Common myeloid progenitor, CD34-positive (primary cell): ENCODE measurements around the gene WDR73.

Experiments used
- CTCF ChIA-PET: fragments of 350-600 bp; sonication (Branson Sonifier 250); formaldehyde crosslinking; loops from one replicate; lab custom pipeline; 2021; ENCODE audit warnings: antibody characterized with exemption; lab: Charles Lee
- POLR2A ChIA-PET: fragments of 350-600 bp; sonication (Branson Sonifier 250); formaldehyde crosslinking; loops from one replicate; lab custom pipeline; 2021; ENCODE audit warnings: antibody characterized with exemption; lab: Charles Lee
- DNase-seq, 3 donors: peaks; one replicate each; pipeline versions ENCODE4 v3.0.0 to v3.0.0-alpha.2; 2013
- H3K27ac ChIP-seq, 2 experiments: 1 replicate in 1 of 2; 2 replicates in 1 of 2; pipeline ENCODE4 v1.7.0; 2013; ENCODE audit warnings: inconsistent platforms in 2 of 2, low read length in 2 of 2, mild to moderate bottlenecking in 2 of 2, low read depth in 1 of 2, moderate library complexity in 1 of 2; ENCODE audit not compliant: severe bottlenecking in 2 of 2, insufficient read depth in 1 of 2, poor library complexity in 1 of 2
- H3K27me3 ChIP-seq, 5 experiments: replicated peaks in 2 of 5; 1 replicate in 3 of 5; 2 replicates in 2 of 5; pipeline versions ENCODE4 v1.6.1 to v1.7.0; 2013; ENCODE audit warnings: low read length in 4 of 5, mild to moderate bottlenecking in 2 of 5, moderate library complexity in 2 of 5, inconsistent platforms in 1 of 5; ENCODE audit not compliant: insufficient read depth in 5 of 5, control insufficient read depth in 4 of 5
- H3K36me3 ChIP-seq, 4 experiments: 1 replicate in 2 of 4; 2 replicates in 2 of 4; pipeline versions ENCODE4 v1.6.1 to v1.7.0; 2013; ENCODE audit warnings: low read length in 3 of 4, control low read depth in 1 of 4, mild to moderate bottlenecking in 1 of 4; ENCODE audit not compliant: control insufficient read depth in 4 of 4, insufficient read depth in 4 of 4
- H3K4me1 ChIP-seq, 4 experiments: 1 replicate in 3 of 4; 2 replicates in 1 of 4; pipeline versions ENCODE4 v1.6.1 to v1.7.1; 2013; ENCODE audit warnings: low read length in 3 of 4, mild to moderate bottlenecking in 3 of 4, control low read depth in 1 of 4, inconsistent platforms in 1 of 4, moderate library complexity in 1 of 4; ENCODE audit not compliant: control insufficient read depth in 4 of 4, insufficient read depth in 4 of 4; ENCODE audit errors: control extremely low read depth in 1 of 4
- H3K4me3 ChIP-seq, 7 experiments: 1 replicate in 4 of 7; 2 replicates in 3 of 7; pipeline versions ENCODE4 v1.5.1 to v1.7.0; 2013; ENCODE audit warnings: mild to moderate bottlenecking in 7 of 7, low read length in 6 of 7, moderate library complexity in 6 of 7, inconsistent platforms in 2 of 7, low read depth in 2 of 7, control low read depth in 1 of 7; ENCODE audit not compliant: insufficient read depth in 4 of 7, control insufficient read depth in 1 of 7; ENCODE audit errors: extremely low read depth in 1 of 7
- H3K9me3 ChIP-seq, 5 experiments: 1 replicate in 4 of 5; 2 replicates in 1 of 5; pipeline versions ENCODE4 v1.6.1 to v1.7.1; 2013; ENCODE audit warnings: low read length in 4 of 5, mild to moderate bottlenecking in 2 of 5, inconsistent platforms in 1 of 5, low read depth in 1 of 5, moderate library complexity in 1 of 5; ENCODE audit not compliant: control insufficient read depth in 4 of 5, insufficient read depth in 2 of 5; ENCODE audit errors: control extremely low read depth in 1 of 5
- WGBS: methylation state at CpG from one replicate; pipeline ENCODE4 v1.1.5; 2013; ENCODE audit not compliant: insufficient coverage; 5-methylcytosine and 5-hydroxymethylcytosine counted together

WDR73 gene

GRCh38 chr15:84600687-84601554, 53.2 kb downstream of the WDR73 start, which contains the start of gene ZSCAN2:
Gene ZSCAN2 (plus strand): TSS chr15:84601009. CDS start chr15:84603928, 2,919 bp downstream.
- peak; percentile 92 to 97 (median 95) for DNase-seq
- ChIA-PET POLR2A (interaction anchor here (0.7 kb wide), 1 partner anchor 35 kb away, joined by 3 read pairs; no protein-coding TSS in a partner anchor), CTCF (interaction anchor here (1.7 to 4.0 kb wide), 5 partner anchors 11 to 58 kb away, joined by 5 to 28 read pairs (median 6); partner anchors contain the start of genes NMB and WDR73)
- under 1% methylated on average over 65 of the region's 68 CpGs for WGBS
- H3K36me3 ChIP-seq: peaks cover 0 to 19% (median 13%) of the 10 kb centered on the region in 4 experiments
- peak within 1 kb of the TSS; percentile 86 to 94 for H3K27ac ChIP-seq
- peak within 1 kb of the TSS; percentile 70 to 96 (median 80) for H3K4me3 ChIP-seq
- H3K4me1 ChIP-seq: peaks cover 17 to 77% (median 67%) of the 10 kb centered on the region in 4 experiments
- H3K27me3 ChIP-seq: no peaks in the 10 kb centered on the region
- no peaks in the 10 kb centered on the region for H3K9me3 ChIP-seq

GRCh38 chr15:84600331-84600686, 53.8 kb downstream of the WDR73 start:
- WGBS: under 1% methylated on average over 11 of the region's 20 CpGs
- H3K27ac ChIP-seq: peak overlapping the region; percentile 86 to 94
- CTCF ChIA-PET: interaction anchor here (1.7 to 4.0 kb wide), 5 partner anchors 10 to 58 kb away, joined by 5 to 28 read pairs (median 6); partner anchors contain the start of genes NMB and WDR73

GRCh38 chr15:84599906-84600305, 54.2 kb downstream of the WDR73 start:
- H3K27me3 ChIP-seq: no peaks in the 10 kb centered on the region
- H3K4me3 ChIP-seq: peak overlapping the region in 5 of 7 experiments; percentile 12 to 96 (median 70)
- ChIA-PET CTCF (interaction anchor here (1.3 to 4.0 kb wide), 9 partner anchors 10 to 328 kb away, joined by 3 to 28 read pairs (median 10); partner anchors contain the start of genes NMB and WDR73), POLR2A (interaction anchor here (0.7 kb wide), 1 partner anchor 36 kb away, joined by 3 read pairs; no protein-coding TSS in a partner anchor)
- H3K4me1 ChIP-seq: peaks cover 17 to 78% (median 67%) of the 10 kb centered on the region in 4 experiments
- H3K27ac ChIP-seq: no peak overlapping the region
- DNase-seq: no peak
- H3K9me3 ChIP-seq: peaks cover 0 to 3% (median 0%) of the 10 kb centered on the region in 5 experiments
- WGBS: 92% methylated on average over 2 of the region's 10 CpGs
- peaks cover 0 to 9% (median 4%) of the 10 kb centered on the region in 4 experiments for H3K36me3 ChIP-seq

More at GRCh38 chr15:84600331-84600686, 53.8 kb downstream of the WDR73 start:
- Histone ChIP-seq H3K4me1 (peaks cover 17 to 78% (median 69%) of the 10 kb centered on the region in 4 experiments), H3K4me3 (peak overlapping the region; percentile 70 to 96 (median 80)), H3K36me3 (peaks cover 0 to 13% (median 8%) of the 10 kb centered on the region in 4 experiments), H3K9me3 (no peaks in the 10 kb centered on the region), H3K27me3 (no peaks in the 10 kb centered on the region)
- POLR2A ChIA-PET: interaction anchor here (0.7 kb wide), 1 partner anchor 36 kb away, joined by 3 read pairs; no protein-coding TSS in a partner anchor
- DNase-seq: peak; percentile 71 to 83 (median 81)

- Histone ChIP-seq H3K27ac (peak overlapping the region in 1 of 2 experiments; percentile 74), H3K9me3 (peaks cover 0 to 3% (median 0%) of the 10 kb centered on the region in 5 experiments), H3K36me3 (peaks cover 0 to 4% (median 2%) of the 10 kb centered on the region in 4 experiments), H3K4me1 (peaks cover 17 to 73% (median 63%) of the 10 kb centered on the region in 4 experiments), H3K4me3 (peak overlapping the region in 4 of 7 experiments; percentile 13 to 51 (median 44)), H3K27me3 (no peaks in the 10 kb centered on the region)
- ChIA-PET CTCF (interaction anchor here (0.6 to 4.0 kb wide), 20 partner anchors 9 to 1069 kb away, joined by 3 to 28 read pairs (median 5); partner anchors contain the start of genes NMB, SEC11A and WDR73), POLR2A (interaction anchor here (1.4 kb wide), 1 partner anchor 39 kb away, joined by 4 read pairs; no protein-coding TSS in a partner anchor)
- WGBS: no CpG with 5 or more reads among the region's 1 CpG
- peak; percentile 59 to 63 (median 63) for DNase-seq
Measured at GRCh38 chr15:84598993-84599392, 55.1 kb downstream of the WDR73 start.

GRCh38 chr15:84598250-84598649, 55.8 kb downstream of the WDR73 start:
- Histone ChIP-seq H3K4me3 (peak overlapping the region in 5 of 7 experiments; percentile 8 to 51 (median 37)), H3K27me3 (no peaks in the 10 kb centered on the region), H3K27ac (peak overlapping the region; percentile 7 to 74), H3K4me1 (peaks cover 17 to 67% (median 57%) of the 10 kb centered on the region in 4 experiments), H3K9me3 (peaks cover 0 to 5% (median 0%) of the 10 kb centered on the region in 5 experiments), H3K36me3 (no peaks in the 10 kb centered on the region)
- DNase-seq: peak; percentile 80 to 94 (median 92)
- POLR2A ChIA-PET: interaction anchor here (1.4 kb wide), 1 partner anchor 39 kb away, joined by 4 read pairs; no protein-coding TSS in a partner anchor
- CTCF ChIA-PET: interaction anchor here (0.6 to 4.0 kb wide), 14 partner anchors 8 to 1070 kb away, joined by 3 to 28 read pairs (median 6); partner anchors contain the start of genes NMB and WDR73
- 0% methylated on average over 1 of the region's 2 CpGs for WGBS

- peaks cover 17 to 61% (median 52%) of the 10 kb centered on the region in 4 experiments for H3K4me1 ChIP-seq
- no peaks in the 10 kb centered on the region for H3K27me3 ChIP-seq
- H3K36me3 ChIP-seq: no peaks in the 10 kb centered on the region
- POLR2A ChIA-PET: no interaction called here
- DNase-seq: no peak
- CTCF ChIA-PET: interaction anchor here (0.6 to 3.4 kb wide), 6 partner anchors 8 to 62 kb away, joined by 3 to 16 read pairs (median 6); no protein-coding TSS in a partner anchor
- no CpG with 5 or more reads among the region's 3 CpGs for WGBS
- H3K27ac ChIP-seq: no peak overlapping the region
- no peak overlapping the region for H3K4me3 ChIP-seq
- H3K9me3 ChIP-seq: peaks cover 0 to 7% (median 3%) of the 10 kb centered on the region in 5 experiments
Measured at GRCh38 chr15:84597296-84597695, 56.8 kb downstream of the WDR73 start.
